Dermis microvascular lymphatic vessel endothelial cell (primary cell): ENCODE results near the gene NUDT3. TPM values are rescaled to one million over a fixed set of nuclear protein-coding genes. Genes with fewer than 3 reads are reported as not detected.
"Not testable (repeated sequence)": the region's sequence is repeated elsewhere in the genome, so short reads cannot be mapped to it uniquely, and the experiment has no call there.

Experiments
- DNase-seq, 2 donors: peaks; one replicate each; pipeline versions ENCODE4 v3.0.0 to v3.0.0-alpha.2; 2010; ENCODE audit warnings: low read depth in 2 of 2
- total RNA-seq: library from RNA; depleted of rRNA; stranded (reverse); fragments of >200 nt; gene quantifications from 2 replicates; pipeline ENCODE4 v1.2.1, GENCODE V29; 2014

NUDT3 gene
- total RNA-seq, 1 donor from 2014 or later: 25.0 TPM

- DNase-seq: no peak
Measured at GRCh38 chr6:34260576-34261267, 131.7 kb downstream of the NUDT3 start.

DNA sequence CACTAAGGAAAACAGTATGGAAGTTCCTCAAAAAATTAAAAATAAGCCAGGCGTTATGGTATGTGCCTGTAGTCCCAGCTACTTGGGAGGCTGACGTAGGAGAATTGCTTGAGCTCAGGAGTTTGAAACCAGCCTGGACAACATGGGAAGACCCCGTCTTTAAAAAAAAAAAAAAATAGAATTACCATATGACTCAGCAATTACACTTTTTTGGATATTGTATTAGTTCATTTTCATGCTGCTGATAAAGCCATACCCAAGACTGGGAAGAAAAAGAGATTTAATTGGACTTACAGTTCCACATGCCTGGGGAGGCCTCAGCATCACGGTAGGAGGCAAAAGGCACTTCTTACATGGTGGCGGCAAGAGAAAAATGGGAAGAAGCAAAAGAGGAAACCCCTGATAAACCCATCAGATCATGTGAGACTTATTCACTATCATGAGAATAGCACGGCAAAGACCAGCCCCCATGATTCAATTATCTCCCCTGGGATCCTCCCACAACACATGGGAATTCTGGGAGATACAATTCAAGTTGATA is 132.9 kb downstream of the NUDT3 start:
- no peak for DNase-seq

DNA sequence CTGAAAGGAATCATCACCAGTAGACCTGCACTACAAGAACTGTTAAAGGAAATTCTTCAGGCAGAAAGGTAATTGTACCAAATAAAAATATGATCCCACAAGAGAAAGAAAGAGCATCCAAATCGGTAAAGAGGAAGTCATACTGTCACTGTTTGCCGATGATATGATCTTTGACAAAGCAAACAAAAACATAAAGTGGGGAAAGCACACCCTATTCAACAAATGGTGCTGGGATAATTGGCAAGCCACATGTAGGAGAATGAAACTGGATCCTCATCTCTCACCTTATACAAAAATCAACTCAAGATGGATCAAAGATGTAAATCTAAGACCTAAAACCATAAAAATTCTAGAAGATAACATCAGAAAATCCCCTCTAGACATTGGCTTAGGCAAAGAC is 140.1 kb downstream of the NUDT3 start:
- DNase-seq: not testable (repeated sequence)

GRCh38 chr6:34249469-34250261 is 142.8 kb downstream of the NUDT3 start:
- DNase-seq: no peak

GRCh38 chr6:34248727-34249468 is 143.6 kb downstream of the NUDT3 start, which contains the start of gene SMIM29:
SMIM29 (minus strand) TSS chr6:34249006; CDS start chr6:34247791, 1,215 bp downstream.
- DNase-seq: peak; percentile 71 to 93

- peak in 1 of 2 donors; percentile 56 for DNase-seq
Measured at GRCh38 chr6:34248198-34248726, 144.2 kb downstream of the NUDT3 start.

DNA sequence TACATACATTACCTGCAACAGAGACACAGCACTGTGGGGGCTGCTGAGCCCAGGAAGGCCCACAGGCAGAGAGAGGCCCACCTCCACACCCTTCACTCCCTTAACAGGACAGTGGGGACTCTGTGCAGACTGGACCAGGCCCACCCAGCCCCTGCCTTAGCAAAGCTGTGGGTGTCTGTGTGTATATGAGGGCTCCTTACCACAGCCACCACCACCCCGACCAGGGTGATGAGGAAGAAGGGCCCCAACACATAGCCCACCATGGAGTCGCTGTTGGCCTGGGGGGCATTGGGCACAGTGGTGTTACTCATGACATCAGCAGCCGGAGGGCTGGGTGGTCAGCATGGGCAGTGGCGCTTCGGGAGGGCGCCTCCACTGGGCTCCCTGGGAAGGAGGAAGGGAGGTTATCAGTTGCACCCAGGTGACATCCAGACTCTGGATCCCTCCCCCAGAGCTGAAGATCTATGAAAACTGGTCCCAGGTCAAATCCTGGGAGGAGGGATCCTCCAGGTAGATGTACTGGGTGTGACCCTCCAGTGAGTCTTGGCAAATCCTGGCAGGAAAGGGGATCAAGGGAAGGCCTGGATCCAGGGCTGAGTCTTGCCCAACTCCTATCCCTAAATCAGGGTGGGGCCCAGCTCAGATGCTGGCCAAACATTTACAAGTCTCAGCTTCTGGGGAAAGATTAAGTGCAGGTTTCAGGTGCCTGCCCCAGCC is 144.8 kb downstream of the NUDT3 start:
- no peak for DNase-seq

DNA sequence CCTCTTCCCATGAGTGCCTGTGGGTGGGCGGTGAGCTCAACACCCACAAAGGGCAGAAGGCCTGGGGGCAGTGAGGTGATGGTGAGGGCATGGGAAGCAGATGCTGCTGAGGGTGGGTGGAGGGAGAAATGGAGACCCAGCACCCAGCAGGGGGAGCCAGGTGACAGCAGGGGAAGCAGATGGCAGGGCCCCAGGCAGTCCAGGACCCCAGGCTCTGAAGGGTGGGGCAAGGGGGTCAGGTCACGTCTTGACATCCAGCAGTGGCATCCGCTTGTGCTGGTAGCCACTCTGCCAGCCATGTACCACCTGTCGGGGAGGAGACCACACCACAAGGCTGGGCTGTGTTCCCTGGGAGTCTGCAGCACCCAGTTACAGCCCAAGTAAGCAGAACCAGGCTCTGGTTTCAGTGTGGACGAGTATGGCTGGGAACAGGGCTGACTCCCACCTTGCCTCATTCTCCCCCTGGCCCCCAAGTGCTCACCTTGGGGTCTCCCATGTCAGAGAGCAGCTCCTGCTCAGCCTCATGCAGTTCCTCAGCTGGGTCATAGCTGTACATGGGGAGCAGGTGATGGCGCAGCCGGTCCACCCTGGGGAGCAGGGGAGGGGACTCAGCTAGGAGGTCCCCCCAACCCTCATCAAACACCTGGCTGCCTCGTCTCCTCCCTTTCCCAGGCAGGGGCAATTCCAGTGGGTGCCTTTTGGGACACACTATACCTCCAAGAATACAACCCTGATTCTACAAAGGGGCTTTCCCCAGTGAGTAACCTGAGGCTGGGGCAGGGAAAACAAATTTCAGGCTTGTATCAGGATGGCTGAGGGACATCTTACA is 145.7 kb downstream of the NUDT3 start:
- DNase-seq: peak in 1 of 2 donors; percentile 45

GRCh38 chr6:34246249-34246562 is 146.3 kb downstream of the NUDT3 start:
- DNase-seq: no peak

DNA sequence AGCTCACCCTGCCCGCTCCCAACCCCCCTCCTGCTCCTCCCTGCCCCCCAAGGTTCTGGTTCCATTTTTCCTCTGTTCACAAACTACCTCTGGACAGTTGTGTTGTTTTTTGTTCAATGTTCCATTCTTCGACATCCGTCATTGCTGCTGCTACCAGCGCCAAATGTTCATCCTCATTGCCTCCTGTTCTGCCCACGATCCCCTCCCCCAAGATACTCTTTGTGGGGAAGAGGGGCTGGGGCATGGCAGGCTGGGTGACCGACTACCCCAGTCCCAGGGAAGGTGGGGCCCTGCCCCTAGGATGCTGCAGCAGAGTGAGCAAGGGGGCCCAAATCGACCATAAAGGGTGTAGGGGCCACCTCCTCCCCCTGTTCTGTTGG is 146.7 kb downstream of the NUDT3 start:
- not testable (repeated sequence) for DNase-seq

DNA sequence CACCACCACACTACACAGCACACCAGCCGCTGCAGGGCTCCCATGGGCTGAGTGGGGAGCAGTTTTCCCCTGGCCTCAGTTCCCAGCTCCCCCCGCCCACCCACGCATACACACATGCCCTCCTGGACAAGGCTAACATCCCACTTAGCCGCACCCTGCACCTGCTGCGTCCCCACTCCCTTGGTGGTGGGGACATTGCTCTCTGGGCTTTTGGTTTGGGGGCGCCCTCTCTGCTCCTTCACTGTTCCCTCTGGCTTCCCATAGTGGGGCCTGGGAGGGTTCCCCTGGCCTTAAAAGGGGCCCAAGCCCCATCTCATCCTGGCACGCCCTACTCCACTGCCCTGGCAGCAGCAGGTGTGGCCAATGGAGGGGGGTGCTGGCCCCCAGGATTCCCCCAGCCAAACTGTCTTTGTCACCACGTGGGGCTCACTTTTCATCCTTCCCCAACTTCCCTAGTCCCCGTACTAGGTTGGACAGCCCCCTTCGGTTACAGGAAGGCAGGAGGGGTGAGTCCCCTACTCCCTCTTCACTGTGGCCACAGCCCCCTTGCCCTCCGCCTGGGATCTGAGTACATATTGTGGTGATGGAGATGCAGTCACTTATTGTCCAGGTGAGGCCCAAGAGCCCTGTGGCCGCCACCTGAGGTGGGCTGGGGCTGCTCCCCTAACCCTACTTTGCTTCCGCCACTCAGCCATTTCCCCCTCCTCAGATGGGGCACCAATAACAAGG is 147.3 kb downstream of the NUDT3 start:
- DNase-seq: not testable (repeated sequence)

- DNase-seq: peak; percentile 53 to 94
Measured at GRCh38 chr6:34243901-34244884, 148.3 kb downstream of the NUDT3 start.

GRCh38 chr6:34243131-34243771 is 149.2 kb downstream of the NUDT3 start:
- DNase-seq: peak in 1 of 2 donors; percentile 86

GRCh38 chr6:34242252-34243130 is 150.0 kb downstream of the NUDT3 start:
- no peak for DNase-seq

DNA sequence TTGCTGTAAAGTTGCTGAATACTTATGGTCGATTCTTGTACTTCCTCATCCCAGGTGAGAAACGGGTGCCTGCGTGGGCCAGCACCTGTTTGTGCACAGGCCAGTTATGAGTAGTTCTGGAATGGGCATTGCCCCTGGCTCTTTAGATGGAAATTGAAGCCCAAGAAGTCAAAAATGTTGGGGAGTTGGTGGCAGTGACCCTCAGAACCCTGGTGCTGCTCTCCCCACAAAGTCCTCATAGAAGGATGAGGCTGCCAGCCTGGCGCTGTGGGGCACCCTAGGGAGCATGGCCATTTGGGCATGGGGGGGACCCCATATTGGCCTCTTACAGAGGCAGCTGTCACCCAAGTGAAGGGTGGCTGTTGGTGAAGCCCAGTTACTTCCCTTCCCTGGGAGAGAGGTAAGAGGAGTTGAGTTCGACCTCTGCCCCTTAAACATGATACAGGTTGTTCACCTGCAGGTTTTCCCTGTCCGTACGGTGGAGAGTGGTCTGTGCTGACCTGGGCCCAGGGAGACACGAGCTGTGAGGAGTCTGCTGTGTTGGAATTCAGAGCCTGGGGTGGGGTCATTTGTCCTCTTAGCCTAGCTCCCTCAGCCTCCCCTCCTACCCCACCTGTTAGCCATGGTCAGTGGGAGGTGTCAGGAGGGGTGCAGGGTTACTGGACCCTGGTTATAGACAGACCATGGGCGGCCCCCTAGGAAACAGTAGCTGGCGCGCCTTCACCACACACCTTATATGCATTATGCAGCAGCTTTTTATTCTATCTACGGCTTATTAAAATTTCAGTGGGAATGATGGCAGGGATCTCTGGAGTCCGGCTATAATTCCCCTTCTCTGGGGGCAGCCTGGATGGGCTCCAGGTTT is 150.9 kb downstream of the NUDT3 start:
- no peak for DNase-seq
